Panc1 (cell line): ENCODE measurements around the gene HIGD1A. TPM values are rescaled to one million over a fixed set of nuclear protein-coding genes. Genes with fewer than 3 reads are reported as not detected.

Experiments
- ATAC-seq: fragments of 200-7000 bp; cut with Tn5 transposase; 2 replicates; pipeline ENCODE4 v1.9.1; 2020; ENCODE audit warnings: mild to moderate bottlenecking, moderate library complexity
- BruUV-seq: library from RNA; stranded (reverse); fragments of 400-500 nt; replicated peaks from 2 replicates; lab custom pipeline; 2021; lab: Mats Ljungman, UMichigan
- CTCF ChIA-PET: fragments of 300-600 bp; sonication (Branson Sonifier 250); formaldehyde crosslinking; loops from one replicate; lab custom pipeline; 2022; ENCODE audit warnings: antibody characterized with exemption; lab: Charles Lee
- POLR2A ChIA-PET: fragments of 300-600 bp; sonication (Branson Sonifier 250); formaldehyde crosslinking; loops from one replicate; lab custom pipeline; 2022; ENCODE audit warnings: antibody characterized with exemption; lab: Charles Lee
- DNase-seq: peaks from one replicate; pipeline ENCODE4 v3.0.0-alpha.2; 2010; ENCODE audit warnings: low read depth, low spot score
- H3K27ac ChIP-seq: 2 replicates; pipeline ENCODE4 v1.5.1; 2011; ENCODE audit warnings: mild to moderate bottlenecking, low read length, inconsistent platforms
- H3K27me3 ChIP-seq: fragments of 200-500 bp; sonication (Bioruptor generic); 2 replicates; pipeline ENCODE4 v1.6.0; 2014; ENCODE audit warnings: low read length, inconsistent platforms; ENCODE audit not compliant: control insufficient read depth, insufficient read depth
- H3K36me3 ChIP-seq: fragments of 200-500 bp; sonication (Bioruptor generic); 2 replicates; pipeline ENCODE4 v1.5.1; 2014; ENCODE audit warnings: inconsistent platforms, mild to moderate bottlenecking, low read length, moderate library complexity; ENCODE audit not compliant: control insufficient read depth, insufficient read depth
- H3K4me1 ChIP-seq: 2 replicates; pipeline ENCODE4 v1.5.1; 2011; ENCODE audit warnings: inconsistent platforms, mild to moderate bottlenecking, low read length, moderate library complexity; ENCODE audit not compliant: control insufficient read depth, insufficient read depth
- H3K4me3 ChIP-seq, 2 experiments: 2 replicates each; pipeline ENCODE4 v1.5.1; 2011 to 2012; ENCODE audit warnings: low read depth in 2 of 2, low read length in 2 of 2, mild to moderate bottlenecking in 2 of 2, inconsistent platforms in 1 of 2, moderate library complexity in 1 of 2
- H3K9me3 ChIP-seq: fragments of 200-500 bp; sonication (Bioruptor generic); 2 replicates; pipeline ENCODE4 v1.5.1; 2014; ENCODE audit warnings: low read depth, mild to moderate bottlenecking, inconsistent platforms, low read length, moderate library complexity; ENCODE audit not compliant: control insufficient read depth, insufficient read depth
- CTCF ChIP-seq: fragments of 450-650 bp; IDR thresholded peaks from 2 replicates; pipeline ENCODE4 v1.5.1; 2017; ENCODE audit warnings: mild to moderate bottlenecking
- POLR2AphosphoS5 ChIP-seq: IDR thresholded peaks from 2 replicates; pipeline ENCODE4 v1.6.1; 2012; ENCODE audit warnings: mild to moderate bottlenecking, low read depth, low read length, moderate library complexity
- REST ChIP-seq, 2 experiments: IDR thresholded peaks; 2 replicates each; pipeline ENCODE4 v1.6.1; 2011 to 2012; ENCODE audit warnings: low read depth in 2 of 2, control low read depth in 1 of 2, low read length in 1 of 2, mild to moderate bottlenecking in 1 of 2, moderate library complexity in 1 of 2; ENCODE audit not compliant: insufficient read depth in 1 of 2
- SIN3A ChIP-seq: IDR thresholded peaks from 2 replicates; pipeline ENCODE4 v1.6.1; 2012; ENCODE audit warnings: low read depth, mild to moderate bottlenecking, low read length, moderate library complexity, borderline replicate concordance; ENCODE audit not compliant: insufficient read depth
- TCF7L2 ChIP-seq: IDR thresholded peaks from 2 replicates; pipeline ENCODE4 v1.6.1; 2011; ENCODE audit warnings: mild to moderate bottlenecking, low read depth, low read length, inconsistent platforms
- in situ Hi-C: cut with HindIII; loops from 2 replicates; pipeline ENCODE4 v1.10.0; 2016; ENCODE audit warnings: low sequenced_read_pairs, low pct_unique_long_range_greater_than_20kb
- intact Hi-C: fragments of 100-400 bp; cut with micrococcal nuclease; formaldehyde crosslinking; loops from one replicate; pipeline ENCODE4 v1.10.0; 2022; ENCODE audit not compliant: unreplicated experiment
- total RNA-seq: library from RNA; stranded (reverse); gene quantifications from one replicate; pipeline ENCODE4 v1.2.1, GENCODE V29; 2021; ENCODE audit not compliant: unreplicated experiment

The HIGD1A gene
- total RNA-seq, 1 experiment from 2014 or later, result 74.6 TPM

GRCh38 chr3:42745291-42745745, 59.0 kb downstream of the HIGD1A start:
- no peaks in the 10 kb centered on the region for H3K27me3 ChIP-seq
- no peaks in the 10 kb centered on the region for H3K4me1 ChIP-seq
- no TSS peak for BruUV-seq
- no peaks in the 10 kb centered on the region for H3K36me3 ChIP-seq
- DNase-seq (no peak), ATAC-seq (no peak)
- no peaks in the 10 kb centered on the region for H3K9me3 ChIP-seq
- H3K4me3 ChIP-seq, result no peak overlapping the region
- H3K27ac ChIP-seq, result no peak overlapping the region
- ChIA-PET CTCF (no interaction called here), POLR2A (no interaction called here)
- in situ Hi-C loops, result no loop called here
- TF ChIP-seq POLR2AphosphoS5, result no peak
- no peak for TF ChIP-seq CTCF
- no peak for TF ChIP-seq SIN3A
- no peak for TF ChIP-seq TCF7L2
- TF ChIP-seq REST (IDR thresholded peaks at IDR 0.05; ENCODE audit: insufficient read depth in 1 of 2, low read depth in 2 of 2, low read length in 1 of 2), result no peak
- intact Hi-C loops, result no loop called here

- no peak for ATAC-seq
- in situ Hi-C loops, result no loop called here
- no peak for DNase-seq
- TF ChIP-seq TCF7L2 (no peak), SIN3A (no peak), CTCF (no peak), POLR2AphosphoS5 (no peak), REST (IDR thresholded peaks at IDR 0.05; ENCODE audit: insufficient read depth in 1 of 2, low read depth in 2 of 2, low read length in 1 of 2) (no peak)
- BruUV-seq, result no TSS peak
- intact Hi-C loops, result loop anchor here (5.0 kb wide), 1 partner anchor 91 kb away; the partner anchor contains the start of gene ZBTB47
- H3K27me3 ChIP-seq, result no peaks in the 10 kb centered on the region
- ChIA-PET POLR2A (no interaction called here), CTCF (no interaction called here)
- H3K4me3 ChIP-seq, result no peak overlapping the region
- no peaks in the 10 kb centered on the region for H3K36me3 ChIP-seq
- H3K4me1 ChIP-seq, result no peaks in the 10 kb centered on the region
- H3K9me3 ChIP-seq, result no peaks in the 10 kb centered on the region
- no peak overlapping the region for H3K27ac ChIP-seq
Observed at GRCh38 chr3:42743204-42743995, 60.9 kb downstream of the HIGD1A start.
